IgD-negative memory B cell (primary cell): ENCODE data around the gene SFTPB. TPM values are rescaled to one million over a fixed set of nuclear protein-coding genes. Genes with fewer than 3 reads are reported as not detected.

Source experiments
- H3K27ac Mint-ChIP-seq, 3 donors: one replicate each; pipeline ENCODE4 v1.8.0; 2020 to 2022; ENCODE audit warnings: mild to moderate bottlenecking in 3 of 3, mixed read lengths in 3 of 3, moderate library complexity in 1 of 3
- H3K27me3 Mint-ChIP-seq: one replicate; pipeline ENCODE4 v1.8.0; 2021; ENCODE audit warnings: mixed read lengths
- H3K36me3 Mint-ChIP-seq: one replicate; pipeline ENCODE4 v1.8.0; 2020; ENCODE audit warnings: mild to moderate bottlenecking, mixed read lengths
- H3K4me1 Mint-ChIP-seq, 3 donors: one replicate each; pipeline ENCODE4 v1.8.0; 2020 to 2022; ENCODE audit warnings: mixed read lengths in 3 of 3, mild to moderate bottlenecking in 1 of 3
- H3K4me3 Mint-ChIP-seq, 4 donors: one replicate each; pipeline ENCODE4 v1.8.0; 2020 to 2022; ENCODE audit warnings: mild to moderate bottlenecking in 4 of 4, mixed read lengths in 4 of 4, moderate library complexity in 3 of 4
- H3K9me3 Mint-ChIP-seq, 3 donors: one replicate each; pipeline ENCODE4 v1.8.0; 2020 to 2021; ENCODE audit warnings: mixed read lengths in 3 of 3, mild to moderate bottlenecking in 1 of 3
- polyA plus RNA-seq: library from polyadenylated mRNA; unstranded; fragments of 300-500 nt; fragmentation: Illumina TruSeq; gene quantifications from one replicate; pipeline ENCODE4 v1.2.3, GENCODE V29; 2021

SFTPB gene
- polyA plus RNA-seq, 1 donor from 2014 or later = not detected

GRCh38 chr2:85695121-85695520, 27.1 kb upstream of the SFTPB start:
- Mint-ChIP-seq H3K4me1 (peaks cover 0 to 2% (median 0%) of the 10 kb centered on the region in 3 donors), H3K27ac (peak overlapping the region in 1 of 3 donors; percentile 47), H3K27me3 (no peaks in the 10 kb centered on the region), H3K9me3 (no peaks in the 10 kb centered on the region), H3K4me3 (peak overlapping the region in 1 of 4 donors; percentile 72), H3K36me3 (no peaks in the 10 kb centered on the region)

GRCh38 chr2:85694052-85695025, 26.3 kb upstream of the SFTPB start, which contains the start of gene GNLY:
Gene GNLY (plus strand): TSS chr2:85694358. CDS start chr2:85694419, 61 bp downstream.
- Mint-ChIP-seq H3K36me3 (no peaks in the 10 kb centered on the region), H3K27ac (peak within 1 kb of the TSS in 1 of 3 donors; percentile 47), H3K4me3 (peak within 1 kb of the TSS in 1 of 4 donors; percentile 43), H3K9me3 (no peaks in the 10 kb centered on the region), H3K27me3 (no peaks in the 10 kb centered on the region), H3K4me1 (peaks cover 0 to 2% (median 0%) of the 10 kb centered on the region in 3 donors)

GRCh38 chr2:85692039-85692645, 24.1 kb upstream of the SFTPB start:
- Mint-ChIP-seq H3K4me1 (peaks cover 0 to 2% (median 0%) of the 10 kb centered on the region in 3 donors), H3K27me3 (peaks cover 2% of the 10 kb centered on the region), H3K27ac (no peak overlapping the region), H3K4me3 (no peak overlapping the region), H3K36me3 (no peaks in the 10 kb centered on the region), H3K9me3 (no peaks in the 10 kb centered on the region)

GRCh38 chr2:85690932-85691331, 22.9 kb upstream of the SFTPB start:
- Mint-ChIP-seq H3K4me3 (no peak overlapping the region), H3K27me3 (peaks cover 3% of the 10 kb centered on the region), H3K9me3 (no peaks in the 10 kb centered on the region), H3K4me1 (peaks cover 0 to 2% (median 0%) of the 10 kb centered on the region in 3 donors), H3K36me3 (no peaks in the 10 kb centered on the region), H3K27ac (no peak overlapping the region)

GRCh38 chr2:85684806-85685205, 16.8 kb upstream of the SFTPB start:
- H3K9me3 Mint-ChIP-seq = no peaks in the 10 kb centered on the region
- no peaks in the 10 kb centered on the region for H3K36me3 Mint-ChIP-seq
- H3K27me3 Mint-ChIP-seq = peaks cover 11% of the 10 kb centered on the region
- H3K4me1 Mint-ChIP-seq = no peaks in the 10 kb centered on the region
- no peak overlapping the region for H3K4me3 Mint-ChIP-seq
- no peak overlapping the region for H3K27ac Mint-ChIP-seq

GRCh38 chr2:85684380-85684779, 16.4 kb upstream of the SFTPB start:
- H3K4me1 Mint-ChIP-seq = no peaks in the 10 kb centered on the region
- no peak overlapping the region for H3K27ac Mint-ChIP-seq
- no peaks in the 10 kb centered on the region for H3K36me3 Mint-ChIP-seq
- peaks cover 11% of the 10 kb centered on the region for H3K27me3 Mint-ChIP-seq
- H3K4me3 Mint-ChIP-seq = no peak overlapping the region
- H3K9me3 Mint-ChIP-seq = no peaks in the 10 kb centered on the region

GRCh38 chr2:85682378-85682777, 14.4 kb upstream of the SFTPB start:
- H3K4me3 Mint-ChIP-seq = no peak overlapping the region

GRCh38 chr2:85681776-85682175, 13.8 kb upstream of the SFTPB start:
- Mint-ChIP-seq H3K27ac (no peak overlapping the region), H3K4me1 (peaks cover 0 to 2% (median 0%) of the 10 kb centered on the region in 3 donors), H3K36me3 (no peaks in the 10 kb centered on the region), H3K9me3 (no peaks in the 10 kb centered on the region), H3K4me3 (no peak overlapping the region), H3K27me3 (peaks cover 10% of the 10 kb centered on the region)

More at GRCh38 chr2:85682378-85682777, 14.4 kb upstream of the SFTPB start:
- Mint-ChIP-seq H3K27ac (no peak overlapping the region), H3K27me3 (peaks cover 11% of the 10 kb centered on the region), H3K36me3 (no peaks in the 10 kb centered on the region), H3K4me1 (peaks cover 0 to 2% (median 0%) of the 10 kb centered on the region in 3 donors), H3K9me3 (no peaks in the 10 kb centered on the region)

- Mint-ChIP-seq H3K27me3 (peaks cover 10% of the 10 kb centered on the region), H3K36me3 (no peaks in the 10 kb centered on the region), H3K4me1 (peaks cover 0 to 2% (median 0%) of the 10 kb centered on the region in 3 donors), H3K4me3 (no peak overlapping the region), H3K27ac (no peak overlapping the region), H3K9me3 (no peaks in the 10 kb centered on the region)
Observed at GRCh38 chr2:85681372-85681763, 13.4 kb upstream of the SFTPB start.

GRCh38 chr2:85680707-85681371, 12.8 kb upstream of the SFTPB start:
- peaks cover 10% of the 10 kb centered on the region for H3K27me3 Mint-ChIP-seq
- no peaks in the 10 kb centered on the region for H3K9me3 Mint-ChIP-seq
- no peak overlapping the region for H3K4me3 Mint-ChIP-seq
- H3K36me3 Mint-ChIP-seq = no peaks in the 10 kb centered on the region
- peaks cover 0 to 2% (median 0%) of the 10 kb centered on the region in 3 donors for H3K4me1 Mint-ChIP-seq
- H3K27ac Mint-ChIP-seq = no peak overlapping the region

GRCh38 chr2:85678794-85679672, 11.0 kb upstream of the SFTPB start:
- Mint-ChIP-seq H3K27me3 (peaks cover 10% of the 10 kb centered on the region), H3K27ac (peak overlapping the region in 1 of 3 donors; percentile 84), H3K4me1 (peaks cover 0 to 2% (median under 1%) of the 10 kb centered on the region in 3 donors), H3K36me3 (no peaks in the 10 kb centered on the region), H3K4me3 (peak overlapping the region in 1 of 4 donors; percentile 48), H3K9me3 (no peaks in the 10 kb centered on the region)

GRCh38 chr2:85678377-85678776, 10.4 kb upstream of the SFTPB start:
- H3K27me3 Mint-ChIP-seq = peaks cover 10% of the 10 kb centered on the region
- H3K36me3 Mint-ChIP-seq = no peaks in the 10 kb centered on the region
- no peak overlapping the region for H3K4me3 Mint-ChIP-seq
- H3K27ac Mint-ChIP-seq = peak overlapping the region in 1 of 3 donors; percentile 82
- H3K9me3 Mint-ChIP-seq = no peaks in the 10 kb centered on the region
- H3K4me1 Mint-ChIP-seq = peaks cover 0 to 5% (median 2%) of the 10 kb centered on the region in 3 donors

GRCh38 chr2:85675866-85676548, 8.0 kb upstream of the SFTPB start:
- Mint-ChIP-seq H3K9me3 (no peaks in the 10 kb centered on the region), H3K27ac (no peak overlapping the region), H3K36me3 (no peaks in the 10 kb centered on the region), H3K4me1 (peaks cover 5 to 11% (median 6%) of the 10 kb centered on the region in 3 donors), H3K4me3 (no peak overlapping the region), H3K27me3 (peaks cover 6% of the 10 kb centered on the region)
